Amniotic epithelial cell (primary cell): ENCODE measurements around the gene TMEM89.

Experiments
- DNase-seq: peaks from one replicate; pipeline ENCODE4 v3.0.0-alpha.2; 2010; ENCODE audit warnings: low read depth

Gene TMEM89

GRCh38 chr3:48587686-48588085 lies 33.9 kb downstream of the TMEM89 start:
- DNase-seq, result no peak

DNA sequence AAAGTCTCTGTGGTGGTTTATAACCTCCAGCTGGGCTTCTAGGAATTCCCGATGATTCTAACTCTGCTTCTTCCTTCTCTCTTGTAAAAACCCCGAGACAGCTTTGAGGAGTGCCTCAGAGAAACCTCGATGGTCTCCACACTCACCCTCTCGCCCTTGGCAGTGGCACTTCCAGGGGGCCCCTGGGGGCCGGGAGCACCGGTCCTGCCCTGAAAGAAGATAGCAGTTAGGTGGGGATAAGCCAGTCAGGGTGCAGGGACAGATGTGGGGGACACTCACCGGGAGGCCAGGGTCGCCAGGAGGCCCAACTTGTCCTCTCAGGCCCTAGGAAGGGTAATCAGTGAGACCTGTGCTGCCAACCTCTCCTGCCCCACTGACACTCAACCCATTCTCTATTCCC lies 36.2 kb downstream of the TMEM89 start:
- no peak for DNase-seq

- no peak for DNase-seq
These were observed 36.7 kb downstream of the TMEM89 start for GRCh38 chr3:48584836-48585235.

- DNase-seq, result no peak
These were observed 39.7 kb downstream of the TMEM89 start for GRCh38 chr3:48581621-48582481.

GRCh38 chr3:48576647-48577046 lies 44.9 kb downstream of the TMEM89 start:
- DNase-seq, result no peak

- no peak for DNase-seq
These were observed 46.2 kb downstream of the TMEM89 start for GRCh38 chr3:48575366-48575765.

GRCh38 chr3:48573973-48574585 lies 47.5 kb downstream of the TMEM89 start:
- no peak for DNase-seq

DNA sequence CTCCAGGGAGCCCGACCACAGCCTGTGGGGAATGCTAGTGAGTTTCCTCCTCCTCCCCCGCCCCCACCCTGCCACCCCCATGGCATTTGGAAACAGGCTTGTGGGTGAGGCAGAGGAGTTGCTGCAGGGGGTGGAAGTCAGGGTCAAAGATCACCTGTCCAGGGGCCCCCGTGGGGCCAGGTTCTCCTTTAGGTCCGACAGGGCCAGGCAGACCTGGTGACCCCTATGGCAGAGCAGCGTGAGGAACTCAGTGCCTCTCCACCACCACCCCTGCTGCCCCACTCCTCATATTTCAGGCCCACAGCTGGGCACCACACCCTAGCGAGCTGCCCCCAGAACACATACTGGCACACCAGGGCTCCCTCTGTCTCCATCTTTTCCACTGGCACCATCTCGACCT lies 49.1 kb downstream of the TMEM89 start:
- DNase-seq, result no peak

DNA sequence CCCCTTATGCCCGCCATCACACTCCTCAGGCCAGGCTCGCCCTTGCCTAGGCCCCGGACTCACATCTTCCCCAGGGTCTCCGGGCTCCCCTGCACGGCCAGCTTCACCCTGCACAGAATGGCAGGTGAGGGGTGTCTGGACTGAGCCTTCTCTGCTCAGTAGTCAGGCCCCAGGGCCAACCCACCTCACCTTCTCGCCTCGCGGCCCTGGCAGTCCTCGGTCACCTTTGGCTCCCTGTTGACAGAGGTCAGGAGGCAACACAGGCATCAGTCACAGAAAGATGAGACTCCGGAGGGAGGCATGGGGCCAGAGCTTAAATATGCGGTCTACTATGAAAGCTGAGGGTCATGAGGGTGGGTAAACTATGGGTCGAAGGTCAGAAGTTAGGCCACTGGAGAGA lies 49.6 kb downstream of the TMEM89 start:
- DNase-seq, result no peak
